ENCODE results near the gene SMTN.

DNA sequence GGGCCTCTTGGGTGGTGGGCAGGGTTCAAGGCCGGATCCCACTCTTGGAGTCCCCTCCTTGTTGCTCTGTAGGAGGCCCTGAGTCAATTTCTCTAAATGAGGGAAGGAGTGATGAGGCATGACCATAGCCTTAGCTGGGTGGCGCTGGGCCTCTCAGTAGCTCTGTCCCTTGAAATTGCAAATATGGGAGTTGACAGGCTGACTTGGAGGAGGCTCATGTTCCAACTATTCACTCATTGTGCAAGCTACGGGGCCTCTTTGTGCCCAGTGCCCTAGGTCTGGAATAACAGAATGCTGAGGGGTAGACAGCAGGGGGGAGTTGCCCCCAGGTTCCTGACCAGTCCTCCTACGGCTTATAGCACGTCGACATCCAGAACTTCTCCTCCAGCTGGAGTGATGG is 18.3 kb downstream of the SMTN start:
- TF ChIP-seq, protein P1, sequence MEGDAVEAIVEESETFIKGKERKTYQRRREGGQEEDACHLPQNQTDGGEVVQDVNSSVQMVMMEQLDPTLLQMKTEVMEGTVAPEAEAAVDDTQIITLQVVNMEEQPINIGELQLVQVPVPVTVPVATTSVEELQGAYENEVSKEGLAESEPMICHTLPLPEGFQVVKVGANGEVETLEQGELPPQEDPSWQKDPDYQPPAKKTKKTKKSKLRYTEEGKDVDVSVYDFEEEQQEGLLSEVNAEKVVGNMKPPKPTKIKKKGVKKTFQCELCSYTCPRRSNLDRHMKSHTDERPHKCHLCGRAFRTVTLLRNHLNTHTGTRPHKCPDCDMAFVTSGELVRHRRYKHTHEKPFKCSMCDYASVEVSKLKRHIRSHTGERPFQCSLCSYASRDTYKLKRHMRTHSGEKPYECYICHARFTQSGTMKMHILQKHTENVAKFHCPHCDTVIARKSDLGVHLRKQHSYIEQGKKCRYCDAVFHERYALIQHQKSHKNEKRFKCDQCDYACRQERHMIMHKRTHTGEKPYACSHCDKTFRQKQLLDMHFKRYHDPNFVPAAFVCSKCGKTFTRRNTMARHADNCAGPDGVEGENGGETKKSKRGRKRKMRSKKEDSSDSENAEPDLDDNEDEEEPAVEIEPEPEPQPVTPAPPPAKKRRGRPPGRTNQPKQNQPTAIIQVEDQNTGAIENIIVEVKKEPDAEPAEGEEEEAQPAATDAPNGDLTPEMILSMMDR (IDR thresholded peaks at IDR 0.05), result no peak
- no peak for TF ChIP-seq EP300 (IDR thresholded peaks at IDR 0.05)
- TF ChIP-seq POLR2A (IDR thresholded peaks at IDR 0.05), result no peak

Measured in upper lobe of left lung (tissue), 4 donors.